COR-L47 (cell line): ENCODE results near the gene RB1.
"Not testable (repeated sequence)": the region's sequence is repeated elsewhere in the genome, so short reads cannot be mapped to it uniquely, and the experiment has no call there.

Experiments
- DNase-seq: peaks from one replicate; lab custom pipeline; 2025; lab: John Stamatoyannopoulos, UW

The RB1 gene

DNA sequence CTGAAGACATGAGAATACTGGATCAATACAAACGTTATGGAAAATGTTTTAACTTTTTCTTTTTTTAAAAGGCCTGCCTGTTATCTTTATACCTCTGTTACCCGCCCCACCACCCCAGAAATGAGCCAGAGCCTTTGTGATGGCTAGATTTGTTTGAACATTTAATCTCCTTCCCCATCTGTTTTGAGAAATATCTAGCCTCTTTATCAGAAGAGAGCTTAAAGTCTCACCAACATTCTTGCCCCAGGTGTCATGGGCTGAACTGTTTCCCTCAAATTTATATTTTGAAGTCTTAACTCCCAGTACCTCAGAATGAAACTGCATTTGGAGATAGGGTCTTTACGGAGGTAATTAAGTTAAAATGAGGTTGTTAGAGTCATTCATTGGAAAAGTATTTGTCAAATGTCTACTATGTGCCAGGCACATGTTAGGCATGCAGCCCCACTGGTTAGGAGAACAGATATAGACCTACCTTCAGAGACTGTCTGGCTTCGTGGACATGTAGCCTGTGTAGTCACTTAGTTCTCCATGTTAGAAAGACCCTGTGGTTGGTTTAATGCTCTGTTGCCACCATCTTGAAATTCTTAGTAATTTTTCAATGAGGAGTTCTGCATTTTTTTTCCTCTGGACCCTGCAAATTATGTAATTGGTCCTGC lies 6.3 kb upstream of the RB1 start:
- no peak for DNase-seq

DNA sequence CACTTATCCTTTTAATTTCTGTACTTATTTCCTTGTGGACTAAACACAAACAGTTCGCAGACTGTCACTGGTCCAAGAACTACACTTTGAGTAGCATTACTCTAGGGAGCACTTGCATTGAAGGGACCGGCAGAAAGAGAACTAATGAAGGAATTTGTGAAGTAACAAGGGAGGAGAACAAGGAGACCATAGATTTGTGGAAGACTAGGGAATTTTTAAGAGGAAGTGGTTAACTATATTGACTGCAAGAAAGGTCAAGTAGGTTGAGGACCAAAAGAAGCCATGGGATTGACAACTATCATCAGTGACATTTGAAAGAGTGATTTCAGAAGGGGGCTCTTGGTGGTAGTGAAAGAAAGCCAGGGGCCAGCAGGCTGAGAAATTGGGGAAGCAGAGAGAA lies 4.0 kb upstream of the RB1 start:
- DNase-seq, result no peak

DNA sequence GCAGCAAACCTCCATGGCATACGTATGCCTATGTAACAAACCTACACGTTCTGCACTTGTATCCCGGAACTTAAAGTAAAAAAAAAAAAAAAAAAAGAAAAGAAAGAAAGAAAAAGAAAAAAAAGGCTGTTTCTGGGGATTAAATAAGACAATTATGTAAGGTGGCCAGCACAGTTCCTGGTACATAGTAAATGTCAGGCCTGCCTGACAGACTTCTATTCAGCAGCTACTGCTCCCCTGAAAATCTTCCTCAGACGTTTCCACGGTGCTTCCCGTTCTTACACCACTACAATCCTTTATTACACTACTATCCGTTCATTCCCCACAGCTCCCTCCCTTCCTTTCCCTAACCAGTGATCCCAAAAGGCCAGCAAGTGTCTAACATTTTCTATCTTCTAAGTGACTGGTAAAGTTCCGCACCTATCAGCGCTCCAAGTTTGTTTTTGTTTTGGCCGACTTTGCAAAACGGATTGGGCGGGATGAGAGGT lies 636 bp upstream of the RB1 start:
- DNase-seq, result no peak

DNA sequence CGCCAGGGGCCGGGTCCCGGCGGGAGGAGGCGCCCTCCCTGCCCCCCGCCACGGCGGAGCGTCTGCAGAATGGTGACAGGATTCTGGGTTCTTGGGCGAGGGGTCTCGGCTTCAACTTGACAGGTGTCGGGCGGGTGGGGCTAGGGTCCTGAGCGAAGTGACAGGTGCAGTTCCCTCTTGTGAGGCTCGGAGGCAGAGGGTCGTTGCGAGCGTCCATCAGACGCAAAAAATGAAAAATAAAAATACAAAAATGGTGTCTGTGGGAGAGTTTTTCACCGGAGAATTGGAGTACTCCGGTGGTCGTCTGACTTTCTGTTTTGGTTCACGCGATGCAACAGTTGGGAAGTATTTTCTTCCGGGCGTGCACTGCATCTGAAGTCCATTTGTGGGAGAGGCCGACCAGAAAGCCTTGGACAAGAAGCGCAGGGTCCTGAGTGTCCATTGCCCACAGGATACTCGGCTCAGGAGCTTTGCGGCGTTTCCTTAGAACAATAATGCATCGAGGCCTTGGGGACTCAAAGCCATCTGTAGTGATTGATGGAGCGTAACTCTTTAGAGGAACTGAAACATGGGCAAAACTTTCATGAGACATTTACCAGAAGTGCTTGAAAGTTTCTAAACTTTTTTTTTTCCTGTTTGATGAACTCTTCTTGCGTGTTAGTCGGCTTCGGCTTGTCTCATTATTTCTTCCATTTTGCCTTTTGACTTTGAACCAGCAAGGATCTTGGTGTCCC lies 759 bp downstream of the RB1 start:
- peak; percentile 33 for DNase-seq

DNA sequence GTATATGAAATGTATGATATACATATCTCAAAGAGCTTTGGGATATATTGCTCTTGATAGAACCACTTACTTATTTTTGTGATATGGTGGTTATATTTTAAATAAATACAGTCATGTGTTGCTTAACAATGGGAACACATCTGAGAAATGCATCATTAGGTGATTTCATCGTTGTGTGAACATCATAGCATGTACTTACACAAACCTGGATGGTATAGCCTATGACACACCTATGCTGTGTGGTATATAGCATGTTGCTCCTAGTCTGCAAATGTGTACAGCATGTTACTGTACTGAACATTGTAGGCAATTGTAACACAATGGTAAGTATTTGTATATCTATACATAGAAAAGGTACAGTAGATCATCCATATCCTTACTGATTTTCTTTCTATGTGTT lies 7.7 kb downstream of the RB1 start:
- DNase-seq, result no peak

DNA sequence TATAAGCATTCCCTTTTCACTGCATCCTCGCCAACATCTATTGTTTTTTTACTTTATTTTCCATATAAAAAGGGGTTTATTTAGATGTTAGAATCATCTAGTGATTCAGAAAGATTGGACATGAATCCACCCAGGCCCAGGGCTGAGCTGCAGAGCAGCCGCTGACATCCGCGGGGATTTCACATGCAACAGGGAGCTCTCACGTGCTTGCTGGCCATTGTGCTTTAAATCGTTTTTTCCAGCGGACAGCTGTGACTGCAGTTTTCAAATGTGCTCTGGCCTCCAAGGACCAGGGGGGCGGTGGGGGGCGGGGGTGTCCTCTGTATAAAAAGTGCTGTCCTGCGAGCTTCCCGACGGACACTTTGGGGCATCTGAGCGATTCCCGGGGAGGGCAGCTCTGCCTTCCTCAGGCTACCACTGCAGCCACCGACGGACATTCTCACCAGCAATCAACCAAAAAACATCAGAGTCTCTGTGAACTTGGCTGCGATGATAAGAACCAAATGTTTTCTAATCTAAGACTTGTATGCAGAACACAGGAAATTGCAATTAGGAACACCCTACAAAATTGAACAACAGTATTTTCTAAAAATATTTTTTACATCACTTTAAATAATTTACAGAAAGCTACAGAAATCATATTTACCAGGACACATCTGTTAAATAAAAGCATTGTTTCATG lies 12.6 kb downstream of the RB1 start:
- no peak for DNase-seq

DNA sequence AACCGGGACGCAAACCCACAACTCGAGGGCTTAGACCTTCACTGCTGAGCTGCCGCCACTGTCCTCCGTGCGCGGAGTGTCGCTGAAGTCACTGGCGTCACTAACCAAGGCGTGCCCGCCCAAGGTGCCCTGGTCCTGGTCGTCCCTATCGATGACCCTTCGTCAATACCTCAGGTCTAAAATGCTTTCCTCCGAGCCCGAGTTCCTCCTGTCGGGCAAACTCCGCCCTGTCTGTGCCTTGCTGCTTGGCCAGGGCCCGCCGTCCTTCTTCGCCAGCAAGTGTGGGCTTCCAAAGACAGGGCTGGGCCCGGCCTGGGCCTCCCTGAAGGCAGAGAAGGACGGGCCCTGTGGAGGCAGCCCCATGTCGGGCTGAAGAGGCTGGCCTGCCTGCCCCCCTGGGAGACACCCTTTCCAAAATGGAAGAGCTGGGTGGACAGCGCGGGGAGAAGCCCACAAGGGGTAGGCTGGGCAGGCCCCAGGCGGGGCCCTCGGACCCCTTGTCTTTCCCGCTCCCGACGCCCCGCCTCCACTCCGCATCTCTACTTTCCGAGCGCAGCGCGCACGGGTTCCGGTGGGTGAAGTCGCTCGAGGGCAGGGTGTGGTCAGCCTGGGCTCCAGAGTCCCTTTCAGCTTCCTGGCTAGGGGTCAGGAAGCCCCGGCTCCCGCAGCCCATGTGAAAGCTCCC lies 13.4 kb downstream of the RB1 start:
- no peak for DNase-seq

DNA sequence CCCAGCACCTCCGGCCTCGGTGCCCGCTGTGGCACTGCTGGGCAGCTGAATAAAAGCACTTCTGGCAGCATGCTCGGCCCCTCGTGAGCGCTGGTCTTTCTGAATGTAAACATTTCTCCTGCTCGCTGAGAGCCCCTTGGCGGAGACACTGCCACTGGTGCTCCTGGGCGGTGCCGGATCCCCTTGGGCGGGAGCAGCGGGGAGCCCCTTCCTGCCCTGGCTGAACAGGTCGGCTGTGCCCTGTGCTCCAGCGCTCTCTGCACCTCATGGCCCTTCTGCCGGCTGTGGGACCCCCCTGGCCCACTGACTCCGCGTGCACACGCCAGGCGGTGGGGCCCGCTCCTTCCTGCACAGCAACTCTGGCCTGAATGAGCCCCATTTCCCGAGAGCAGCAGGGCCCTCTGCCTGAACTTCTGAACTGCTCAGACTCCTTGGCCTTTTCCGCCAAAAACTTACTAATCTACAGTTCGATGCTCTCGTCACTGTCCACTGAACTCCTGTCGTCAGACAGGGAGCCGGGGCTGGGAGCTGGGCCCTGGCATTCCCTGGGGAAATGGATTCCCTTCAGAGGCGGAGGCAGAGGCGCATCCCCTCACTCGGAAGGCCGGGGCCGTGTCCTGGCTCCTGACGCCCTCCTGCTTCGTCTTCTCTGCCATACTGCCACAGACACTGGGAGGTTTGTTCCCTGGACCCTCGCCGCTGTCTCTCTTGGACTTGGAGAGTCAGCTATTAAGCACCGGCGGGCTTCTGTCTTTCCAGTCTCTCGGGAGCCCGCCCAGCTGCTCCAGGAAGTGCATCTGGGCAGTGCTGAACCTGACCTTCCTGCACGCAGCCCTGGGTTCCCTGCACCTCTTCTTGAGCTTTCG lies 14.2 kb downstream of the RB1 start:
- no peak for DNase-seq

DNA sequence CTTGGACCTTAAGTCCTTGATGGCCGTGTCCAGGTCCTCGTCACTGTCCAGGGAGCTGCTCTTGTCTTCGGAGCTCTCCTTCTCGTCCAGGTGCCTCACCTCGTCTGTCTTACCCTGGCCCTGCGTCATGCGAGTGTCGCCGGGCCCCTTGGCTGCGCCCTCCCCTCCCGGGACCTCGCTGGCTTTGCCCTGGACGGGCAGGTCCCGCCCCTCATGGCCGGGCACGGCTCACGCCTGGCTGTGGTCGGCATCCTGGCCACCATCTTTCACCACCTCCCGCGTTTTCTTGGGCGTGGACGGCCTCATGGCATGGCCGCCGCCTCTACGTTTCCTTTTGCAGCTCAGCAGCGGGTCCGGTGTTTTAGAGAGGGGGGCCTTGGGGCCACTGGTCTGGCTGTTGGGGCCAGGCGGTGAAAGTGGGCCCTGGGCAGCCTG lies 14.8 kb downstream of the RB1 start:
- DNase-seq, result no peak

DNA sequence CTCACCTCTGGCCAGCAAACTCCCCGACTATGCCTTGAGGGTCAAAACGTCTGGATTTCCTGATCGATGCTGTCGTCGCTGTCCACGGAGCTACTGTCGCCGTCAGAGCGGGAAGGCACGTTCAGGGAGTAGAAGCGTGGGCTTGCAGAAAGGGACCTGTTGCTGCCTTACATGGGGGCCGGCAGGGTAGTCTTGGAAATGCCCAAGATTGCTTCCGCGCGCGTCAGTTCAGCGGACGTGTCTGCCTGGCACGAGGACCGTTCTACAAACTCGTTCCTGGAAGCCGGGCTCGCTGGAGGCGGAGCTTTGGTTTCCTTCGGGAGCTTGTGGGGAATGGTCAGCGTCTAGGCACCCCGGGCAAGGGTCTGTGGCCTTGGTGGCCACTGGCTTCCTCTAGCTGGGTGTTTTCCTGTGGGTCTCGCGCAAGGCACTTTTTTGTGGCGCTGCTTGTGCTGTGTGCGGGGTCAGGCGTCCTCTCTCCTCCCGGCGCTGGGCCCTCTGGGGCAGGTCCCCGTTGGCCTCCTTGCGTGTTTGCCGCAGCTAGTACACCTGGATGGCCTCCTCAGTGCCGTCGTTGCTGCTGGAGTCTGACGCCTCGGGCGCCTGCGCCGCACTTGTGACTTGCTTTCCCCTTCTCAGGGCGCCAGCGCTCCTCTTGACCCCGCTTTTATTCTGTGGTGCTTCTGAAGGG lies 15.4 kb downstream of the RB1 start:
- no peak for DNase-seq

DNA sequence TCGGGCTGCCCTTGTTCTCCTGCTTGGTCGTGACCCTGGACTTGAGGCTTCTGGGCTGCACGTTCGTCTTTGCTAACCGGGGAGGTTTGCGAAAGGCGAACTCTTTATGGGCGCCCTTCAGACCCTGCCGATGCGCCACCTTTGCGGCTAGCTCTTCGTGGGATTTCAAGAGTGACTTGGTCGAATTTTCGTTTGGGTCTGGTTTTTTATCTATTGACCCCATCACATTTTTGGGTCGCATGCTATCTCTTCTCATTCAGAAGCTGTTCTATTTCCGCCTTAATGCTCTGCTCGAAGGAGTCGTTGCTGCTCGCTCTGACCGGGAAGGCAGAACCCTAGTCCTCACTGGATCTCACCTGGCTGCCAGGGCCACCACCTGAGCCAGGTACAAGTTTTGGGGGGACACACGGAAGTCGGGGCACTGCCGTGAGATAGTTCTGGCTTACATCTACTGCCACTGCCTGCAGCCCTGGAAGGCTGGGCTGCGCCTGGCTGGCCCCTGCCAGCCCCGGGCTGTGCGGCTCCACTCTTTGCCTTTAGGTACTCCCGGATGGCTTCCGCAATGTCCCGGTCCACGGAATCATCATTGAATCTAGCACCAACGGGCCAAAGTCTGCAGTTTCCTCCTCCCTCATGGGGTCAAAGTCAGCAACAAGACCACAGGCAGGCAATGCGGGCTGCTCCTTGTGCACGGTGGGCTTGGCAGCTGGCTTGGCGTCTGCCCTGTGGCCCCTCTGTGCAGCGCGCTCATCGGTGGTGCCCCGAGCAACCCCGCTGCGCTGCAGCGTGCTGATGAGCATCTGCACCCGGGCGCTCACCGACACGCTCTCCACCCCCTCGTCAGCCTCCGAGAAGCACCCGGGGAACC lies 16.2 kb downstream of the RB1 start:
- DNase-seq, result no peak

DNA sequence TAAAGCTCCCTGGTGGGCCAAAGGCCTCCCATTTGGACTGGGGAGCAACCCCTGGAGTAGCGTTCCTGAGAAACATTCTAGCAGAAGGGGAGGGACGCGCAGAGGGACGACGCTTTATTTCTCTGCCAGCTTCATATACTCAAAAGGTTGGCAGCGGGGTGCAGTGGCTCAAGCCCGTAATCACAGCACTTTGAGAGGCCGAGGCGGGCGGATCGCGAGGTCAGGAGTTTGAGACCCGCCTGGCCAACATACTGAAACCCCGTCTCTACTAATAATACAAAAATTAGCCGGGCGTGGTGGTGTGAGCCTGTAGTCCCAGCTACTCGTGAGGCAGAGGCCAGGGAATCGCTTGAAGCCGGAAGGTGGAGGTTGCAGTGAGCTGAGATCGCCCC lies 16.8 kb downstream of the RB1 start:
- no peak for DNase-seq

DNA sequence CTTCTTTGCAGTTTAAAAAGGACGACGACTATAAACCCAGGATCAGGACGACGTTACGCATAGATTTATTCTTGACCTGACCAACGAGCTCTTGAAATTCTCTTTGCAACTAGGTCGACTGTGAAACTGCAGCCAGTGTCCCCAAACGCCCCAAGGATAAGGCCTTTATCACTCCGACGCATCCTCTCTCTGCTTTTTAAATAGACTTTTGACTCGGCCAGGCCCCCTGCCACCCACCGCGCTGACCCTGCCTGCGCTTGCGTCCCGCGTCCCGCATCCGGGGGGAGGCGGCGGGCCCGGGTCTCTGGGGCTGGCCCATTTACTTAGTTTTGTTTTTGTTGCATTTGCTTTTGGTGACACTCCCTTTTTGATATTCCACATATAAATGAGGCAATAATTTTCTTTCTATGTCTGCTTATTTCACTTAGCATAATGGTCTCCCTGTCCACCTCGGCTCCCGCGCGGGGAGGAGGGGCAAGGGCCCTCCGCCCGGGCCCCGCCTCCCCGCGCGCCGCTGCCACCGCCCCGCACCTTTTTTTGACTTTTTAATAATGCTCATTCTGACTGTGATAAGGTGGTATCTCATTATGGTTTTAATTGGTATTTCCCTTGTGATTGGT lies 17.4 kb downstream of the RB1 start:
- DNase-seq, result no peak

DNA sequence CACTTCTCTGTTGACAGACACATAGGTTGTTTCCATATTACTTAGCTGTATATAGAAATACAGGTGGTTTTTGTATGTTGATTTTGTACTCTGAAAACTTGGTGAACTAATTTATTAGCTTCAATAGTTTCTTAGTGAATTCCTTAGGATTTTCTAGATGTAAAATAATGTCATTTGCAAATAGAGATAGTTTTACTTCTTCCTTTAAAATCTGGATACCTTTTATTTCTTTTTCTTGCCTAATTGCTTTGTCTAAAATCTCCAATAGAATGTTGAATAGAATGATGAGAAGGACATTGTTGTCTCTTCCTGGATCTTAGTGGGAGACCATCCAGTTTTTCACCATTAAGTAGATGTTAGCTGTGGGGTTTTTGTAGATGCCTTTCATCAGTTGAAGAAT lies 18.7 kb downstream of the RB1 start:
- DNase-seq, result no peak

DNA sequence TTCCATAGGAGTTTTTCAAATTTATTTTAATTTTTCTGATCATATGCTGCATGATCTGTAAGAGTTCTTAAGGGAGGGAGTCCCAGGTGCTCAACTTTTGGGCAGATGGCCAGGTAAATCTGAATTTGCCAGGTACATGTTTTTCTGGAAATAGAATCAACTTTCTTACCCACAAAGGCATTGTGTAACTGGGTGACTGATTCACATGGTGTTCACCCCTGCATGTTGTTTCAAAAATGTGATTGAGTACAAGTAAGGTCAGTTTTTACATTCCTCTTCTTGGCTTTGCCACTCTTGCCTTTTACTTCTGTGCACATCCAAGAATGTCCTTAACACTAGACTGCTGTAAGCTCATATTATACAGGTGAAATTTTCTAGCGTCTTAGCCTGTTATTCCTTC lies 30.4 kb downstream of the RB1 start:
- no peak for DNase-seq

DNA sequence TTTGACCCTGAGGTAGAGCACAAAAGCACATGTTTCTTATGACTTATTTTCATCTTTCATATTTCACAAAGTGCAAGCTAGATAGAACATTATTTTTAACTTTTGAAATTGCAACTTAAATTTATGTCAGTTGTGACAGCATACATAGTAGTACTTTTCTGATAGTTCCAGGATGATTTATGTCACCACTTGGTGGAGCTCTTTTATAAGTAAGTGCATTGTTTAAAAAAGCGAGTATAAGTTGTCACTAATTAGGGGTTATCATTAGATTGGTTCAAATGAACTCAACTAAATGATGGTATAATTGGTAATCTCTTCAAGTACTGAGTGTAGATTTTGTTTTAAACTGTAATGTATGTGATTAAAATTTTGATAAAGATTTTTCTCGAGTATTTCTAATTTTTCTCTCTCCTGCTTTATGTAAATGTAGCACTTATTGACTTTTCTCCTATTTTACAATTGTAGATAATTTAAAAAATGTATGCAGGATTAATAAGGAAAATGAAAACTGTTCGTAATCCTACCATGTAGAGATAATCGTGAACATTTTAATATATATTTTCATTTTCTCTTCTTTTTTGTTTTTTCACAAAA lies 31.1 kb downstream of the RB1 start:
- peak; percentile 27 for DNase-seq

DNA sequence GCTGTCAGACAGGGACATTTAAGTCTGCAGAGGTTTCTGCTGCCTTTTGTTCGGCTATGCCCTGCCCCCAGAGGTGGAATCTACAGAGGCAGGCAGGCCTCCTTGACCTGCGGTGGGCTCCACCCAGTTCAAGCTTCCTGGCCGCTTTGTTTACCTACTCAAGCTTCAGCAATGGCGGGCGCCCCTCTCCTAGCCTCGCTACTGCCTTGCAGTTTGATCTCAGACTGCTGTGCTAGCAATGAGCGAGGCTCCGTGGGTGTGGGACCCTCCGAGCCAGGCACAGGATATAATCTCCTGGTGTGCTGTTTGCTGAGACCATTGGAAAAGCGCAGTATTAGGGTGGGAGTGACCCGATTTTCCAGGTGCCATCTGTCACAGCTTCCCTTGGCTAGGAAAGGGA lies 35.6 kb downstream of the RB1 start:
- DNase-seq, result not testable (repeated sequence)

DNA sequence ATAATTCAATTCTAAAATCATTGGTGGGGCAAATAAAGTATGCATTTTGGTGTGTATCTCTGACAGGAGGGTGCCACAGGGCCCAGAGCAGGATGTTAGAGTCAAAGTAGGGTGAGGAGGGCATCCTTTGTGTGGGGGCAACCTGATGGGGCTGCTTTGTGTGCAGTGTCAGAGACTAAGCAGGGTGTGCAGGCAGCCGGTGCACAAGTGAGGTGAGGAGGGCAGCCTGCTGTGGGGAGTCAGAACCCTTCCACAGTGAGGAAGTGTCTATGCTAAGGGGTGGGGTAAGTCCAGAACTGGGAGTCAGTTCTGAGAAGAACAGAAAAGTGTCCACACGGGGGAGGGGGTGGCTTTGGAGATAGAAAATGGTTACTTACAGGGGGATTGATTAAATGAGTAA lies 40.7 kb downstream of the RB1 start:
- DNase-seq, result no peak

DNA sequence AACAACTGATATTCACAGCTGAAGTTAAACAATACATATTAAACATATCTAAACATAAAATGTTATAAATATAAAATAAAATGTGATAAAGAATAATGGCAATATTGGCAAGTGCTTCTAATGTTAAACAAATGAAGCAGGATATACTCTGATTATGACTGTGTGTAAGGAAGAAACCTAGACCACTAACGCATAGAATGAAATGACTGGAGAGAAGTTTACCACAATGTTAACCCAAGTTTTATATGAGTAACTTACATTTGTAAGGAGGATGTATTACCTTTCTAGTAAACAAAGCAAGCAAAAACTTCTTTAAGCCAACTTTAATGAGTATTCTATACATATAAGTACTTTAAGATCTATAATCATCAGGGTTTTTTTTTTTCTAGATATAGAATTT lies 43.0 kb downstream of the RB1 start:
- DNase-seq, result no peak
